HG03025 (cell line): ENCODE measurements around the gene DUS3L.

Source experiments
- ATAC-seq: cut with Tn5 transposase; IDR thresholded peaks from one replicate; pipeline ENCODE4 v1.9.1; 2021; ENCODE audit warnings: mild to moderate bottlenecking, moderate library complexity; ENCODE audit not compliant: unreplicated experiment, low FRiP score

DUS3L gene

GRCh38 chr19:5801796-5802619, 11.0 kb upstream of the DUS3L start:
- no peak for ATAC-seq

- no peak for ATAC-seq
Observed at GRCh38 chr19:5800361-5801270, 9.7 kb upstream of the DUS3L start.

GRCh38 chr19:5799247-5800241, 8.6 kb upstream of the DUS3L start:
- no peak for ATAC-seq

- ATAC-seq: no peak
Observed at GRCh38 chr19:5798244-5798643, 7.3 kb upstream of the DUS3L start.

- ATAC-seq: no peak
Observed at GRCh38 chr19:5795382-5795919, 4.5 kb upstream of the DUS3L start.

- no peak for ATAC-seq
Observed at GRCh38 chr19:5793188-5793587, 2.2 kb upstream of the DUS3L start.

GRCh38 chr19:5792224-5792623, 1.3 kb upstream of the DUS3L start:
- no peak for ATAC-seq

- no peak for ATAC-seq
Observed at GRCh38 chr19:5789886-5790558, 941 bp downstream of the DUS3L start.

GRCh38 chr19:5789351-5789761, 1.6 kb downstream of the DUS3L start:
- ATAC-seq: no peak

GRCh38 chr19:5788422-5788821, 2.5 kb downstream of the DUS3L start:
- ATAC-seq: no peak

GRCh38 chr19:5787409-5788182, 3.4 kb downstream of the DUS3L start:
- ATAC-seq: no peak

- ATAC-seq: no peak
Observed at GRCh38 chr19:5786593-5787408, 4.2 kb downstream of the DUS3L start.

GRCh38 chr19:5785423-5785822, 5.5 kb downstream of the DUS3L start:
- no peak for ATAC-seq

- ATAC-seq: no peak
Observed at GRCh38 chr19:5784581-5785147, 6.3 kb downstream of the DUS3L start, which contains the start of gene PRR22. TSS of gene PRR22 (minus strand) at chr19:5784746. CDS start at chr19:5784660, 86 bp downstream.

- ATAC-seq: no peak
Observed at GRCh38 chr19:5782945-5783919, 7.7 kb downstream of the DUS3L start.

- no peak for ATAC-seq
Observed at GRCh38 chr19:5782322-5782721, 8.6 kb downstream of the DUS3L start.
